ENCODE results near the gene CDPF1.

CDPF1 gene

DNA sequence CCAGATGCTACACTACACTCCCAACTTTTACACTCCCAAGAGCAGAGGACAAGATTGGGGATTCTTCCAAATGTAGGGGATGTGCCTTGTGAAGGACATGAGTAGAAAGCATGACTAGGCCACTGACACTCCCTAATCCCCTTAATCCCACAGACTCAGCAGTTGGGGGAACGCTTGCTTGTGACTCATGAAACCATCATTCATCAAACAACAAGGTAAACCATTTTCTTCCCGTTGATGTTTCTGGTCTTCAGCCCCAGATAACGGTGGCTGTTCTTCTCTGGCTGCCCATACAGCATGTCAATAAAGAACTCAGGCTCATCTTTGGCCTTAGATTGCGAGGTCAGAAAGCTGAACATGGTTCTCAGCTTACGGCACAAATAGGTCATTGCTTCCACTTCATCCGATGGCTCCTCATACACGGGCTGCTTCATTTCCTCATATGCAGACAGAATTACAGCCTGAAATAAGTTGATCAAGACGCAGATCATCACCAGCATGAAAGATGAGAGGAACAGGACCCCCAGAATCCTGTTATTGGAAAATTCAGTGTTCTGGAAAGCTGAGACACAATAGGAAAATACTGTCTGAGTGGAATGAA lies 6.4 kb upstream of the CDPF1 start:
- DNase-seq = no peak

DNA sequence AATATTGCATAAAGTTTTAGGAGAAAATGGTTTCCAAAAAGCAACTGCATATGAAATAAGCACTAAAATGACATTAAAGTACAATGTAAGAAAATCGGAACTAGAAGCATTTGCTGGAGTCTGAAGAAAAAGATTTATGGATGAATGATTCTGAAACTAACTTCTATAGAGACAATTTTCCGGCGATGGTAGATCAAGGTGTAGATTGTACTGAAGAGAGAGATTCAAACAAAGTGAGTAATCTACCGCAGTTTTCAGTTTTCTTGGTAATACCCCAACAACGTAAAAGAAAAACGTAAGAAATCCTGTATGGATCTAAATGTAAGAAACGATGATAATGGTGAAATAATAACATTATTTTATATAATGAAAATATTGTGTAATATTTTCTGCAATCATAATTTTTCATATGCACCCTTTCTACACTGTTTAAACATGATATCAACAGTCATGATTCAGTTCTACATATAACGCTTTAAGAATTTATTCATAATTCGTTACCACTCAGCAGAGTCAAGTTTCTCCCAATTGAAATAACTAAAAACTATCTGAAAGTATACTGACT lies 1.8 kb upstream of the CDPF1 start:
- no peak for DNase-seq

- no peak for DNase-seq
These were observed 1.2 kb upstream of the CDPF1 start for GRCh38 chr22:46251266-46251665.

DNA sequence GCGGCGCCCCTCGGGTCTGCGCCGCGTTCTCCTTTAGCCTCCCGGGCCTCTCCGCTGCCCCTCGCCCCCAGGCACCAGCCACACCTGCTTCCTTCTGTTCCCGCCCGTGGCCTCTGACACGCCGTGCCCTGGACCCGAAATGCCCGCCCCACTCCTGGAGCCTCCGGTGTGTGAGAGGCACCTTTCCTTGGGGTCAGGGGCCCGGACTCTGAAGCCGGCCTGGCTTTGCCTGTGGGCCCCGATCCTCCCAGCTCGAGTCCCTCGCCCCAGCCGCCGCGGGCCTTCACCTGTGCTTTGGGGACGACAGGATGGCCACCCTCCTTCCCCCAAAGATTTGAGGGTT lies 661 bp upstream of the CDPF1 start:
- DNase-seq = no peak

DNA sequence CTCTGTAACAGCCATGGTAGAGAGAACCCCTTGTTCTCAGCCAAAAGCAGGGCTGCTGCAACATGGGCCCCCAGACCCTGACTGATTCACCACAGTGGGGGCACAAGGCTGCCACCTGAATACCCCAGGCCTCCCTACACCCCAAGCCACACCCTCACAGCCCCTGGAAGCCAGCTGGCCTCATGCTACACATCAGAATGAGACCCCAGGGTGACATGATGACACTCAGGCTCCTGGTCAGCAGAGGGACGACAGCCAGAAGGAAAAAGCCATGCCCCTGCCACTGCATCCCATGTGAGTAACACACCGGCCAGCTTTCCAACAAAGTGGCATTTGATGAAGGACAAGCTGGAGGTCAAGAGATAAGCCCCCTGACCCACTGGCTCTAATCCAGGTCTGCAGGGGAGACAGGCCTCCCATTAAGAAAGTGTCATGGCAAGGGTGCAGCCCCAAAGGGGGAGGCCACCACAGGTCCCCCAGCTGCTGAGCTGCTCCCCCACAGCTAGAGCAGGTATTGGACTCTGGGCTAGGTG lies 2.6 kb downstream of the CDPF1 start:
- no peak for DNase-seq

- DNase-seq = no peak
These were observed 3.9 kb downstream of the CDPF1 start for GRCh38 chr22:46246178-46246577.

GRCh38 chr22:46245511-46245910 lies 4.6 kb downstream of the CDPF1 start:
- no peak for DNase-seq

GRCh38 chr22:46244771-46245170 lies 5.3 kb downstream of the CDPF1 start:
- DNase-seq = no peak

- DNase-seq = no peak
These were observed 8.0 kb downstream of the CDPF1 start for GRCh38 chr22:46242076-46242475.

DNA sequence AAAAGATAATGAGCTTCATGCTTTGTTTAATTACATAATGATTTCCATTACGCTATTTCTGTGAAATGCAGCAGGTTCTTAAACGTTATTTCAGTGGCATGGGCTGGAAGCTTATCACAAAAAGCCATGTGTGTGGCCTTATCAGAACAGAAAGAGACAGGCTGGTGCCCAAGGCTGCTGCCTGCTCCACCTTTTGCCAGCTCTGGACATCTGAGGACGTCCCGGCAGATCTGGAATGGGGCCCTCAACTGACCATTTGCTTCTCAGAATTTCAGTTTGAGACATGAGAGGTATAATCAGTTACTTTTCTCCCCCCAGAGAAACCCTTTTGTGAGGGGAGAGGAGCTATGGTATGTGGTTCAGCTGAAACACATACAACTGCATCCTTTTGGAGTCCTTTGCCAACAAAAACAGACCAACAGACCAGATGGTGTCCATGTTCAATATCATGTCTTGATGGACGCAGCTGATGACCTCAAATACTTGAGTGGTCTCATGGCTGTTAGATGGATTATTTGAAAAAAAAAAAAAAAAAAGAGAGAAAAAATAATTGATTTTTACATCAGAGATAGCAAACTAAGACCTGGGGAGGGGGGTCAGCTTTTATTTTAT lies 8.6 kb downstream of the CDPF1 start:
- DNase-seq = no peak

DNA sequence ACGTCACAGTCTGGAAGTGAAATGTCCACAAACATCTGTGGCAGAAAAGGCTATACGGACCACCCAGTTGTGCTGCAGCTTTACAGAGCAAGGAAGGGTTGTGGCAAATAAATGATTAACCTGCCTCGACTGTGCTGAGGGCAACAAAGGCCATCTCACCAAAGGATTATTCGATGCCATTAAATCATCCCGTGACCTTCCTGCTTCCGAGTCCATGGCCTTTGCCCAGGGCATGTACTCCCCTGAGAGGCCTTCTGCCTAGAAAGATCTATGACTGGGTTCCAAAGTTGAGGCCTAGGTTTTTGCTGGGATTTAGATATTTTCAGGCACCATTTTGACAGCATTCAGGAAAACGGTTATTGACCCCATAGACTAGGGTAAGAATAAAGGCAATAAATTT lies 9.2 kb downstream of the CDPF1 start:
- DNase-seq = no peak

GRCh38 chr22:46240506-46240905 lies 9.6 kb downstream of the CDPF1 start:
- no peak for DNase-seq

GRCh38 chr22:46240073-46240472 lies 10.0 kb downstream of the CDPF1 start:
- DNase-seq = no peak

GRCh38 chr22:46239261-46240048 lies 10.6 kb downstream of the CDPF1 start:
- DNase-seq = no peak

GRCh38 chr22:46238541-46238940 lies 11.6 kb downstream of the CDPF1 start:
- no peak for DNase-seq

DNA sequence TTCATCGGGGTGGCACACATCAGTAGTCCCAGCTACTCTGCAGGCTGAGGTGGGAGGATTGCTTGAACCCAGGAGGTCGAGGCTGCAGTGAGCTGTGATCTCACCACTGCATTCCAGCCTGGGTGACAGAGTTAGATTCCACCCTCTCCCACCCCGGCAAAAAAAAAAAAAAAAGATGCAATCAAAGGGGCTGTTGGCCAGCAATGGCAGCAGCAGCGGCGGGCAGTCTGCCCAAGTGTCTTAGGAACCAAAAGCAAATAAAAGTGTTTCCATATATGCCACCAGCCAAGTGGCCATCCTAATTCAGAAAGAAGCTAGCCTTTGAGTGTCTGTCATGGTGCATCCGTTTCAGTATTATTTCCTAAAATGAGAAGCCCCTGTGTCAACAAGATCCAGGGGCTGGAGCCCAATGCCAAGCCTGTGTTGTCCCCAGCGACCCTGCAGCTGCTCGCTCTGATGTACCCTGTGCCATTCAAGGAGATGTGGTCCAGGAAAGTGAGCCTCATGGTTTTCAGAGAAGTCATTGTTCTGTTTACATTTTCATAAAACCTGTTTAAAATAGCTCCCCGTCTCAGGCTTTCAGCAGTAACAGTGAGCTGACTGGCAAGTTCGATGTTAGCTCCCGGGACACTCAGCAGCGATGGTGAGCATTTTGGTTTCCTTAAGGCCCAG lies 12.5 kb downstream of the CDPF1 start:
- DNase-seq = no peak

DNA sequence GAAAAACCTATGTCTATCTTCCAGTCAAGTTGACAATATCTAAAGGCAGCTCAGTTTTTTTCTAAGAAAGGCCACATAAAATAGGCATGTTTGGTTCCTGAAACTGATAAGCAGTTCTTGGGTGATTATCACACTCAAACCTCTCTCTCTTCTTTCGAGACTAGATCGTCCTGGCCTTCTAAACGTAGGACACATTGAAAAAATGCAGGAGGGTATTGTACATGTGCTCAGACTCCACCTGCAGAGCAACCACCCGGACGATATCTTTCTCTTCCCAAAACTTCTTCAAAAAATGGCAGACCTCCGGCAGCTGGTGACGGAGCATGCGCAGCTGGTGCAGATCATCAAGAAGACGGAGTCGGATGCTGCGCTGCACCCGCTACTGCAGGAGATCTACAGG lies 15.1 kb downstream of the CDPF1 start:
- DNase-seq = no peak

DNA sequence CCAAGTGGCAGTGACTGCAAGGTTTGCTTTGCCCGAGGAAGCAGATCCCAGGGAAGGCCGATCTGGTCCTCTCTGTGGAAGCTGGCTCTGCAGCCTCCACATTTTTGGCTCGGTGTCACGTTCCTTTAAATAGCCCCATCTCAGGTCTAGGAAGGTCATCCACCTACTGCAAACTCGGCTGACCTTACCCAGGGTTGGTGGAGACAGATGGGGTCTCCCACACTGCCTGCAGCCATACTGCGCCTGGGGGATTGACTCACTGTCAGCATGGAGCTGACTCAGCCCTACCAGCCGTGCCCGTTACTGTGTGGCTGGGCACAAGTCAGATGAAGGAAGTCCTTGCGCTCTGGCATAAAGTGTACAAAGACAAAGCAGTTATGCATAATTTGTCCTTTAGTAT lies 16.9 kb downstream of the CDPF1 start:
- DNase-seq = no peak

- DNase-seq = no peak
These were observed 19.7 kb downstream of the CDPF1 start for GRCh38 chr22:46230262-46230901.

- no peak for DNase-seq
These were observed 20.4 kb downstream of the CDPF1 start for GRCh38 chr22:46229701-46230100.

- no peak for DNase-seq
These were observed 23.5 kb downstream of the CDPF1 start for GRCh38 chr22:46226577-46226976.

DNA sequence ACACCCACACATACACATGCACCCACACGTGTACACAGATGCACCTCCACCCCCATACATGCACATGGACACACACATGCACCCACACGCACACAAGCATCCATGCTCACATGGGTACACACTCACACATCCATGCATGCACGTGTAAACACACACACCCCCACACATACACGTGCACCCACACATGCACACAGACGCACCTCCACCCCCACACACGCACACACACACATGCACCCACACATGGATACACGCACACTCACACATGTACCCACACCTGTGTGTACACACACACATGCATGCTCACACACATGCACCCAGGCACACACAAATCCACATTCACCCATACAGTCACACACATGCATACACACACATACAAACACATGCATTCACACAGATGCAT lies 24.5 kb downstream of the CDPF1 start:
- DNase-seq = no peak

- no peak for DNase-seq
These were observed 25.2 kb downstream of the CDPF1 start for GRCh38 chr22:46224898-46225290.

Data from activated CD4-positive, alpha-beta T cell treated with anti-CD3 and anti-CD28 coated beads for 1 hour (primary cell).